HepG2 (cell line): ENCODE results near the gene OAS2. TPM values are rescaled to one million over a fixed set of nuclear protein-coding genes. Genes with fewer than 3 reads are reported as not detected.

Source experiments
- ATAC-seq: fragments of 200-7000 bp; cut with Tn5 transposase; 3 replicates; pipeline ENCODE4 v1.9.1; 2020; ENCODE audit warnings: mild to moderate bottlenecking, moderate library complexity
- BruUV-seq: library from RNA; stranded (reverse); fragments of 400-500 nt; replicated peaks from 2 replicates; lab custom pipeline; 2021; lab: Mats Ljungman, UMichigan
- CTCF ChIA-PET: fragments of 300-600 bp; formaldehyde crosslinking; extraction: SDS; loops from one replicate; lab custom pipeline; 2021; ENCODE audit warnings: low total read pairs, inconsistent platforms, low intra/inter-chr PET ratio; lab: Yijun Ruan, JAX
- POLR2A ChIA-PET: fragments of 350-600 bp; sonication (Branson Sonifier 250); formaldehyde crosslinking; loops from one replicate; lab custom pipeline; 2020; ENCODE audit warnings: antibody characterized with exemption, inconsistent platforms; lab: Yijun Ruan, JAX
- DNase-seq: peaks from one replicate; pipeline ENCODE4 v3.0.0-alpha.2; 2015; ENCODE audit warnings: low spot score
- FAIRE-seq: peaks from 3 replicates; lab custom pipeline; 2011; peaks lifted over from hg19 to GRCh38; lab: Jason Lieb, UNC
- H2AFZ ChIP-seq: one replicate; pipeline ENCODE4 v1.6.1; 2011; ENCODE audit warnings: low read length, inconsistent platforms
- H3K27ac ChIP-seq: fragments of 300-600 bp; 3 replicates; pipeline ENCODE4 v1.8.0; 2011; ENCODE audit warnings: mixed run types, mild to moderate bottlenecking, mixed read lengths, low read length, inconsistent platforms; ENCODE audit not compliant: insufficient read depth; ENCODE audit errors: extremely low read length
- H3K27me3 ChIP-seq, 2 experiments: fragments of 200-600 bp in 1 of 2; 2 replicates in 1 of 2; 3 replicates in 1 of 2; pipeline versions ENCODE4 v1.6.0 to v1.8.0; 2011; ENCODE audit warnings: low read length in 2 of 2, mild to moderate bottlenecking in 2 of 2, moderate library complexity in 2 of 2, inconsistent platforms in 1 of 2; ENCODE audit not compliant: insufficient read depth in 2 of 2, control insufficient read depth in 1 of 2
- H3K36me3 ChIP-seq, 2 experiments: fragments of 200-600 bp in 1 of 2; replicated peaks in 1 of 2; 2 replicates in 1 of 2; 3 replicates in 1 of 2; pipeline versions ENCODE4 v1.5.1 to v1.8.0; 2011; ENCODE audit warnings: low read length in 2 of 2, inconsistent platforms in 1 of 2; ENCODE audit not compliant: insufficient read depth in 2 of 2, control insufficient read depth in 1 of 2
- H3K4me1 ChIP-seq: 2 replicates; pipeline ENCODE4 v1.5.1; 2012; ENCODE audit warnings: low read length, inconsistent platforms; ENCODE audit not compliant: insufficient read depth
- H3K4me2 ChIP-seq: 2 replicates; pipeline ENCODE4 v1.6.0; 2011; ENCODE audit warnings: low read depth, low read length, inconsistent platforms
- H3K4me3 ChIP-seq, 3 experiments: fragments of 200-600 bp in 1 of 3; sonication (generic), shearing (Covaris generic) in 1 of 3; replicated peaks in 1 of 3; 2 replicates each; pipeline ENCODE4 v1.5.1; 2011 to 2016; ENCODE audit warnings: low read length in 3 of 3, inconsistent platforms in 2 of 3, low read depth in 2 of 3, mild to moderate bottlenecking in 2 of 3, control low read depth in 1 of 3, mixed read lengths in 1 of 3; ENCODE audit not compliant: insufficient read depth in 1 of 3
- H3K79me2 ChIP-seq: one replicate; pipeline ENCODE4 v1.6.1; 2011; ENCODE audit warnings: low read length, inconsistent platforms; ENCODE audit not compliant: insufficient read depth
- H3K9ac ChIP-seq: 2 replicates; pipeline ENCODE4 v1.6.0; 2011; ENCODE audit warnings: mild to moderate bottlenecking, low read depth, low read length, inconsistent platforms; ENCODE audit not compliant: insufficient read depth
- H3K9me3 ChIP-seq: 2 replicates; pipeline ENCODE4 v1.5.1; 2012; ENCODE audit warnings: mild to moderate bottlenecking, low read length
- H4K20me1 ChIP-seq: 2 replicates; pipeline ENCODE4 v1.6.0; 2011; ENCODE audit warnings: inconsistent platforms, mild to moderate bottlenecking, low read length, moderate library complexity; ENCODE audit not compliant: insufficient read depth
- AKNA ChIP-seq: sonication (generic); formaldehyde crosslinking; IDR thresholded peaks from 2 replicates; pipeline ENCODE4 v1.4.0; 2020; ENCODE audit warnings: missing genetic modification reagents, borderline replicate concordance
- CC2D1A ChIP-seq: sonication (generic); formaldehyde crosslinking; IDR thresholded peaks from 2 replicates; pipeline ENCODE4 v1.8.1; 2023; ENCODE audit warnings: mild to moderate bottlenecking, missing genetic modification reagents
- FLYWCH1 ChIP-seq: sonication (generic); formaldehyde crosslinking; IDR thresholded peaks from 2 replicates; pipeline ENCODE4 v1.8.1; 2023; ENCODE audit warnings: mild to moderate bottlenecking, missing genetic modification reagents
- RARG ChIP-seq: sonication (generic); formaldehyde crosslinking; IDR thresholded peaks from 2 replicates; pipeline ENCODE4 v1.4.0; 2020; ENCODE audit warnings: low read depth, mild to moderate bottlenecking, missing genetic modification reagents
- RCOR2 ChIP-seq: IDR thresholded peaks from 2 replicates; pipeline ENCODE4 v1.6.1; 2016; ENCODE audit warnings: missing biosample characterization, missing genetic modification reagents
- RFXANK ChIP-seq: IDR thresholded peaks from 2 replicates; pipeline ENCODE4 v1.6.1; 2016
- SKIL ChIP-seq: sonication (generic); formaldehyde crosslinking; IDR thresholded peaks from 2 replicates; pipeline ENCODE4 v1.8.0; 2022; ENCODE audit warnings: missing genetic modification reagents, mild to moderate bottlenecking, moderate library complexity, borderline replicate concordance
- TBX2 ChIP-seq: sonication (generic); formaldehyde crosslinking; IDR thresholded peaks from 2 replicates; pipeline ENCODE4 v1.5.0; 2020; ENCODE audit warnings: missing genetic modification reagents, mild to moderate bottlenecking, borderline replicate concordance
- U2AF1 ChIP-seq: fragments of 200-400 bp; formaldehyde crosslinking; optimal IDR thresholded peaks from 2 replicates; pipeline ENCODE3; 2017; ENCODE audit warnings: mild to moderate bottlenecking, low read depth, low read length
- ZBTB8A ChIP-seq: sonication (generic); formaldehyde crosslinking; IDR thresholded peaks from 2 replicates; pipeline ENCODE4 v1.4.0; 2020; ENCODE audit warnings: mild to moderate bottlenecking, low read depth, missing genetic modification reagents, borderline replicate concordance
- ZFX ChIP-seq: sonication (generic); formaldehyde crosslinking; IDR thresholded peaks from 2 replicates; pipeline ENCODE4 v1.4.0; 2020; ENCODE audit warnings: mild to moderate bottlenecking, low read depth, missing genetic modification reagents, moderate library complexity
- ZIK1 ChIP-seq: sonication (generic); formaldehyde crosslinking; IDR thresholded peaks from 2 replicates; pipeline ENCODE4 v1.5.0; 2020; ENCODE audit warnings: mild to moderate bottlenecking, low read depth, missing genetic modification reagents, borderline replicate concordance
- ZMAT3 ChIP-seq: sonication (generic); formaldehyde crosslinking; conservative IDR thresholded peaks from 2 replicates; pipeline ENCODE4 v1.7.0; 2021; ENCODE audit warnings: missing genetic modification reagents
- ZNF275 ChIP-seq: sonication (generic); formaldehyde crosslinking; IDR thresholded peaks from 2 replicates; pipeline ENCODE4 v1.8.0; 2022; ENCODE audit warnings: missing genetic modification reagents, mild to moderate bottlenecking, inconsistent platforms, borderline replicate concordance
- WGBS: methylation state at CpG from one replicate; pipeline ENCODE4 v1.1.6; 2017; ENCODE audit warnings: low lambda C conversion rate; 5-methylcytosine and 5-hydroxymethylcytosine counted together
- in situ Hi-C: cut with HindIII; loops from 2 replicates; pipeline ENCODE4 v1.10.0; 2017; ENCODE audit warnings: low pct_unique_long_range_greater_than_20kb; ENCODE audit not compliant: extremely low pct_ligation_motif_present
- intact Hi-C: fragments of 100-400 bp; cut with micrococcal nuclease; formaldehyde crosslinking; loops from one replicate; pipeline ENCODE4 v1.10.0; 2022; ENCODE audit not compliant: unreplicated experiment
- polyA plus RNA-seq, 8 experiments: library from polyadenylated mRNA; depleted of rRNA in 3 of 8; stranded (reverse) in 7 of 8; unstranded in 1 of 8; fragments of >200 nt; fragmentation: Illumina TruSeq in 4 of 8; extraction: Trizol in 4 of 8; gene quantifications; 2 replicates each; pipeline versions ENCODE4 v1.2.1 to v1.2.3, GENCODE V29; 2011 to 2016; ENCODE audit warnings: low read depth in 4 of 8, missing spikeins in 1 of 8, mixed read lengths in 1 of 8; ENCODE audit not compliant: insufficient read depth in 1 of 8
- total RNA-seq, 5 experiments: library from RNA; depleted of rRNA; stranded (reverse); fragments of >200 nt; fragmentation: Illumina TruSeq; extraction: Trizol; gene quantifications; 2 replicates each; pipeline ENCODE4 v1.2.3, GENCODE V29; 2016; ENCODE audit warnings: low read depth in 1 of 5

OAS2 gene
- total and polyA plus RNA-seq, 2 of the 13 experiments (the other 11 are each of a cell fraction or from before 2014, with no cell fraction given) = 0.05 to 0.24 TPM

- no peak for TF ChIP-seq SKIL (CRISPR knock-in tag)
- no peak for TF ChIP-seq ZBTB8A (CRISPR knock-in tag)
- no peak for TF ChIP-seq ZIK1
- TF ChIP-seq RFXANK (CRISPR knock-in tag) = no peak
- TF ChIP-seq CC2D1A (CRISPR knock-in tag) = no peak
These were observed 18.2 kb downstream of the OAS2 start (continued) for GRCh38 chr12:112996501-112996900.

- WGBS = 37% methylated on average over 7 of the region's 7 CpGs
- no peaks in the 10 kb centered on the region for H3K9me3 ChIP-seq
- H3K79me2 ChIP-seq = no peaks in the 10 kb centered on the region
- FAIRE-seq (no peak), DNase-seq (no peak), ATAC-seq (no peak)
- no peak for TF ChIP-seq U2AF1
- TF ChIP-seq ZMAT3 (CRISPR knock-in tag) = no peak
- TF ChIP-seq ZFX (CRISPR knock-in tag) = no peak
- no peak for TF ChIP-seq RCOR2
- no peak for TF ChIP-seq AKNA (CRISPR knock-in tag)
- no peak for TF ChIP-seq TBX2
- no peak for TF ChIP-seq ZNF275 (CRISPR knock-in tag)
- no peak for TF ChIP-seq FLYWCH1 (CRISPR knock-in tag)
- no peak for TF ChIP-seq RARG (CRISPR knock-in tag)
- intact Hi-C loops (no loop called here), in situ Hi-C loops (loop anchor here (5.0 kb wide), 1 partner anchor 35 kb away; no protein-coding TSS in a partner anchor)
- H4K20me1 ChIP-seq = no peaks in the 10 kb centered on the region
- no TSS peak for BruUV-seq
- POLR2A ChIA-PET = no interaction called here
- H3K4me1 ChIP-seq = peaks cover 9% of the 10 kb centered on the region
- no peaks in the 10 kb centered on the region for H3K36me3 ChIP-seq
- no peak overlapping the region for H3K9ac ChIP-seq
- no peak overlapping the region for H3K4me3 ChIP-seq
- no peak overlapping the region for H2AFZ ChIP-seq
- H3K4me2 ChIP-seq = no peak overlapping the region
- H3K27ac ChIP-seq = no peak overlapping the region
- CTCF ChIA-PET = no interaction called here
- peaks cover 1 to 3% of the 10 kb centered on the region in 2 experiments; a peak in 1 of 5 replicates for H3K27me3 ChIP-seq
These were observed 19.2 kb downstream of the OAS2 start for GRCh38 chr12:112997506-112997905.
